Endothelial cell of umbilical vein (primary cell): ENCODE measurements around the gene NT5M. TPM values are rescaled to one million over a fixed set of nuclear protein-coding genes. Genes with fewer than 3 reads are reported as not detected.

Experiments used
- BruUV-seq: library from RNA; stranded (reverse); fragments of 400-500 nt; replicated peaks from 2 replicates; lab custom pipeline; 2021; lab: Mats Ljungman, UMichigan
- CTCF ChIA-PET: fragments of 300-600, 350-600 bp; sonication (Branson Sonifier 250); formaldehyde crosslinking; loops from one replicate; lab custom pipeline; 2021; ENCODE audit warnings: antibody characterized with exemption, inconsistent platforms; lab: Charles Lee
- POLR2A ChIA-PET: fragments of 300-600, 350-600 bp; sonication (Branson Sonifier 250); formaldehyde crosslinking; loops from one replicate; lab custom pipeline; 2021; ENCODE audit warnings: antibody characterized with exemption, inconsistent platforms; lab: Charles Lee
- DNase-seq: peaks from one replicate; pipeline ENCODE4 v3.0.0-alpha.2; 2011; ENCODE audit warnings: low read depth, low spot score
- FAIRE-seq: peaks from 2 replicates; lab custom pipeline; 2011; peaks lifted over from hg19 to GRCh38; lab: Jason Lieb, UNC
- H2AFZ ChIP-seq: 2 replicates; pipeline ENCODE4 v1.6.0; 2012; ENCODE audit warnings: low read depth, low read length, control low read depth, inconsistent platforms
- H3K27ac ChIP-seq: 2 replicates; pipeline ENCODE4 v1.5.1; 2011; ENCODE audit warnings: low read depth, mild to moderate bottlenecking, control low read depth, low read length, moderate library complexity; ENCODE audit not compliant: insufficient read depth
- H3K27me3 ChIP-seq, 2 experiments: 2 replicates each; pipeline versions ENCODE4 v1.6.0 to v1.6.1; 2011; ENCODE audit warnings: low read length in 2 of 2, mixed read lengths in 1 of 2; ENCODE audit not compliant: control insufficient read depth in 2 of 2, insufficient read depth in 2 of 2
- H3K36me3 ChIP-seq, 2 experiments: 2 replicates in 1 of 2; 3 replicates in 1 of 2; pipeline ENCODE4 v1.5.1; 2011; ENCODE audit warnings: low read length in 2 of 2, mild to moderate bottlenecking in 1 of 2, moderate library complexity in 1 of 2; ENCODE audit not compliant: control insufficient read depth in 2 of 2, insufficient read depth in 2 of 2; ENCODE audit errors: extremely low read depth in 1 of 2
- H3K4me1 ChIP-seq: 3 replicates; pipeline ENCODE4 v1.5.1; 2011; ENCODE audit warnings: mild to moderate bottlenecking, low read length; ENCODE audit not compliant: control insufficient read depth, insufficient read depth; ENCODE audit errors: extremely low read depth
- H3K4me2 ChIP-seq: 2 replicates; pipeline ENCODE4 v1.6.1; 2011; ENCODE audit warnings: low read length, control low read depth, mixed read lengths; ENCODE audit not compliant: insufficient read depth
- H3K4me3 ChIP-seq, 3 experiments: fragments of 200-600 bp in 1 of 3; sonication (generic), shearing (Covaris generic) in 1 of 3; replicated peaks in 1 of 3; 2 replicates each; pipeline ENCODE4 v1.5.1; 2011 to 2016; ENCODE audit warnings: control low read depth in 3 of 3, low read length in 3 of 3, mild to moderate bottlenecking in 2 of 3, inconsistent platforms in 1 of 3, low read depth in 1 of 3, moderate library complexity in 1 of 3; ENCODE audit not compliant: insufficient read depth in 1 of 3
- H3K79me2 ChIP-seq: 2 replicates; pipeline ENCODE4 v1.6.0; 2012; ENCODE audit warnings: low read length, inconsistent platforms; ENCODE audit not compliant: control insufficient read depth, insufficient read depth
- H3K9ac ChIP-seq: replicated peaks from 2 replicates; pipeline ENCODE3; 2011; ENCODE audit warnings: low read length, control low read depth; ENCODE audit not compliant: insufficient read depth; ENCODE audit errors: extremely low read depth
- H3K9me1 ChIP-seq: replicated peaks from 3 replicates; pipeline ENCODE4 v1.6.0; 2011; ENCODE audit warnings: mild to moderate bottlenecking, low read length; ENCODE audit not compliant: control insufficient read depth, insufficient read depth; ENCODE audit errors: extremely low read depth
- H3K9me3 ChIP-seq: replicated peaks from 2 replicates; pipeline ENCODE4 v1.5.1; 2012; ENCODE audit warnings: low read length, inconsistent platforms; ENCODE audit not compliant: control insufficient read depth, insufficient read depth
- H4K20me1 ChIP-seq: replicated peaks from 2 replicates; pipeline ENCODE3; 2011; ENCODE audit warnings: mild to moderate bottlenecking, low read length; ENCODE audit not compliant: control insufficient read depth, insufficient read depth; ENCODE audit errors: extremely low read depth
- CTCF ChIP-seq, 2 donors: IDR thresholded peaks; 1 replicate in 1 of 2; 2 replicates in 1 of 2; pipeline ENCODE4 v1.5.1; 2011; ENCODE audit warnings: low read length in 2 of 2, mild to moderate bottlenecking in 2 of 2, moderate library complexity in 2 of 2, control low read depth in 1 of 2, inconsistent platforms in 1 of 2, low read depth in 1 of 2; ENCODE audit not compliant: insufficient read depth in 1 of 2; ENCODE audit errors: extremely low read depth in 1 of 2
- EZH2 ChIP-seq: IDR thresholded peaks from 2 replicates; pipeline ENCODE4 v1.6.1; 2012; ENCODE audit warnings: borderline replicate concordance, low read depth, mild to moderate bottlenecking, moderate library complexity, low read length, inconsistent platforms; ENCODE audit not compliant: severe bottlenecking
- FOS ChIP-seq: IDR thresholded peaks from 2 replicates; pipeline ENCODE4 v1.6.1; 2011; ENCODE audit warnings: mild to moderate bottlenecking, low read length, moderate library complexity, borderline replicate concordance; ENCODE audit not compliant: insufficient read depth
- GATA2 ChIP-seq: IDR thresholded peaks from 2 replicates; pipeline ENCODE4 v1.7.0; 2011; ENCODE audit warnings: low read depth, mild to moderate bottlenecking, moderate library complexity, mixed read lengths, low read length; ENCODE audit not compliant: insufficient read length, insufficient read depth
- JUN ChIP-seq: IDR thresholded peaks from 2 replicates; pipeline ENCODE4 v1.6.1; 2011; ENCODE audit warnings: borderline replicate concordance, low read depth; ENCODE audit not compliant: insufficient read length, insufficient read depth
- MAX ChIP-seq: IDR thresholded peaks from 2 replicates; pipeline ENCODE4 v1.6.1; 2011; ENCODE audit not compliant: insufficient read depth, insufficient read length
- MYC ChIP-seq: IDR thresholded peaks from one replicate; pipeline ENCODE4 v1.6.1; 2011; ENCODE audit warnings: mild to moderate bottlenecking, low read depth, low read length
- POLR2A ChIP-seq: IDR thresholded peaks from 2 replicates; pipeline ENCODE4 v1.6.1; 2012; ENCODE audit warnings: low read depth, mild to moderate bottlenecking, control low read depth, low read length
- POLR2AphosphoS5 ChIP-seq: IDR thresholded peaks from 2 replicates; pipeline ENCODE4 v1.6.1; 2012; ENCODE audit warnings: low read depth, mild to moderate bottlenecking, control low read depth, low read length, moderate library complexity; ENCODE audit not compliant: insufficient read depth
- dilution Hi-C: fragments of 300-500 bp; cut with MboI; formaldehyde crosslinking; loops from one replicate; pipeline ENCODE4 v1.15.0; 2019; ENCODE audit warnings: low sequenced_read_pairs; ENCODE audit not compliant: extremely low pct_ligation_motif_present
- intact Hi-C: fragments of 100-400 bp; cut with micrococcal nuclease; formaldehyde crosslinking; loops from one replicate; pipeline ENCODE4 v1.10.0; 2022
- polyA plus RNA-seq, 4 experiments: library from polyadenylated mRNA; depleted of rRNA in 3 of 4; stranded (reverse) in 3 of 4; unstranded in 1 of 4; fragments of >200 nt; gene quantifications; 2 replicates each; pipeline versions ENCODE4 v1.2.1 to v1.2.3, GENCODE V29; 2011 to 2012; ENCODE audit warnings: missing spikeins in 1 of 4
- total RNA-seq: library from RNA; stranded (reverse); gene quantifications from 2 replicates; pipeline ENCODE4 v1.2.3, GENCODE V29; 2021

The NT5M gene
- total and polyA plus RNA-seq, 2 donors (not counting 3 experiments of a cell fraction or from before 2014, with no cell fraction given), result 0.91 to 3.0 TPM

- Histone ChIP-seq H3K36me3 (no peaks in the 10 kb centered on the region), H3K4me2 (no peak overlapping the region), H4K20me1 (no peaks in the 10 kb centered on the region), H3K9me3 (no peaks in the 10 kb centered on the region), H3K4me1 (peaks cover 14% of the 10 kb centered on the region), H3K27me3 (no peaks in the 10 kb centered on the region), H3K79me2 (no peaks in the 10 kb centered on the region), H3K9me1 (no peaks in the 10 kb centered on the region), H3K27ac (peak overlapping the region; percentile 56), H2AFZ (no peak overlapping the region), H3K4me3 (no peak overlapping the region), H3K9ac (no peak overlapping the region)
- intact Hi-C loops (loop anchor here (2.0 kb wide), 1 partner anchor 72 kb away; the partner anchor contains the start of gene COPS3), dilution Hi-C loops (no loop called here)
- no peak for FAIRE-seq
- TF ChIP-seq MYC (no peak), FOS (no peak), MAX (no peak)
- CTCF ChIA-PET, result interaction anchor here (1.6 to 5.7 kb wide), 6 partner anchors 35 to 289 kb away, joined by 4 to 64 read pairs (median 12); partner anchors contain the start of gene RASD1
- BruUV-seq, result no TSS peak
- DNase-seq, result no peak
- POLR2A ChIA-PET, result no interaction called here
Observed at GRCh38 chr17:17352836-17353624, 49.9 kb downstream of the NT5M start.

- Histone ChIP-seq H4K20me1 (no peaks in the 10 kb centered on the region), H3K36me3 (no peaks in the 10 kb centered on the region), H3K27ac (no peak overlapping the region), H3K27me3 (no peaks in the 10 kb centered on the region), H3K9me1 (no peaks in the 10 kb centered on the region), H3K4me1 (peaks cover 14% of the 10 kb centered on the region), H3K4me2 (no peak overlapping the region), H3K79me2 (no peaks in the 10 kb centered on the region), H3K9ac (no peak overlapping the region), H2AFZ (no peak overlapping the region), H3K9me3 (no peaks in the 10 kb centered on the region), H3K4me3 (no peak overlapping the region)
- TF ChIP-seq MAX (no peak), FOS (no peak), EZH2 (no peak), GATA2 (no peak), MYC (no peak), POLR2AphosphoS5 (no peak), CTCF (IDR thresholded peaks at IDR 0.05; ENCODE audit: extremely low read depth in 1 of 2, insufficient read depth in 1 of 2, low read depth in 1 of 2, low read length in 2 of 2) (no peak), JUN (no peak), POLR2A (no peak)
- CTCF ChIA-PET, result interaction anchor here (1.6 to 5.7 kb wide), 8 partner anchors 11 to 288 kb away, joined by 4 to 111 read pairs (median 14); partner anchors contain the start of gene RASD1
- FAIRE-seq (no peak), DNase-seq (no peak)
- dilution Hi-C loops (no loop called here), intact Hi-C loops (loop anchor here (2.0 kb wide), 1 partner anchor 73 kb away; the partner anchor contains the start of gene COPS3)
- no TSS peak for BruUV-seq
- POLR2A ChIA-PET, result no interaction called here
Observed at GRCh38 chr17:17353625-17354484, 50.7 kb downstream of the NT5M start.
